Lung (tissue), 12 donors: ENCODE measurements around the gene SLC25A21. TPM values are rescaled to one million over a fixed set of nuclear protein-coding genes. Genes with fewer than 3 reads are reported as not detected.

Experiments used
- ATAC-seq: fragments of 200-7000 bp; cut with Tn5 transposase; one replicate; pipeline ENCODE4 v1.9.1; 2020; ENCODE audit warnings: moderate number of reproducible peaks; ENCODE audit not compliant: insufficient read depth, low FRiP score
- DNase-seq, 3 donors: peaks; one replicate each; pipeline ENCODE4 v3.0.0-alpha.2; 2013 to 2017
- H3K27ac ChIP-seq, 2 donors: one replicate each; pipeline ENCODE4 v1.5.1; 2013; ENCODE audit warnings: mild to moderate bottlenecking in 2 of 2, moderate library complexity in 2 of 2, control low read depth in 1 of 2, inconsistent platforms in 1 of 2, low read depth in 1 of 2, low read length in 1 of 2
- H3K27me3 ChIP-seq, 3 donors: one replicate each; pipeline ENCODE4 v1.5.1; 2013; ENCODE audit warnings: low read length in 2 of 3; ENCODE audit not compliant: control insufficient read depth in 3 of 3, insufficient read depth in 3 of 3
- H3K36me3 ChIP-seq, 4 donors: one replicate each; pipeline ENCODE4 v1.5.1; 2013; ENCODE audit warnings: low read length in 4 of 4, mild to moderate bottlenecking in 1 of 4, moderate library complexity in 1 of 4; ENCODE audit not compliant: control insufficient read depth in 4 of 4, insufficient read depth in 4 of 4
- H3K4me1 ChIP-seq, 5 donors: one replicate each; pipeline ENCODE4 v1.5.1; 2013; ENCODE audit warnings: low read length in 5 of 5, mild to moderate bottlenecking in 2 of 5, moderate library complexity in 1 of 5; ENCODE audit not compliant: control insufficient read depth in 5 of 5, insufficient read depth in 5 of 5
- H3K4me3 ChIP-seq: one replicate; pipeline ENCODE4 v1.5.1; 2013; ENCODE audit warnings: mild to moderate bottlenecking, control low read depth, moderate library complexity
- H3K9ac ChIP-seq, 2 donors: one replicate each; pipeline ENCODE4 v1.5.1; 2013; ENCODE audit warnings: low read length in 2 of 2, control low read depth in 1 of 2; ENCODE audit not compliant: insufficient read depth in 1 of 2
- H3K9me3 ChIP-seq, 4 donors: one replicate each; pipeline ENCODE4 v1.5.1; 2013; ENCODE audit warnings: low read length in 3 of 4, mild to moderate bottlenecking in 1 of 4, moderate library complexity in 1 of 4; ENCODE audit not compliant: control insufficient read depth in 4 of 4, insufficient read depth in 3 of 4
- WGBS, 2 donors: extraction: QIAGEN DNeasy Blood & Tissue Kit; methylation state at CpG; one replicate each; pipeline ENCODE4 v1.1.7; 2013; 5-methylcytosine and 5-hydroxymethylcytosine counted together
- polyA plus RNA-seq, 2 donors: library from polyadenylated mRNA; stranded (reverse); fragments of 200-250 nt; gene quantifications; one replicate each; pipeline ENCODE4 v1.2.1, GENCODE V29; 2013
- total RNA-seq, 2 donors: library from RNA; depleted of rRNA in 1 of 2; stranded (reverse); fragments of >200 nt in 1 of 2; gene quantifications; one replicate each; pipeline ENCODE4 v1.2.1, GENCODE V29; 2014 to 2021
- TF ChIP-seq, protein P1 (sequence below): IDR thresholded peaks from 2 replicates; pipeline ENCODE4 v1.5.1; 2012; ENCODE audit warnings: mild to moderate bottlenecking; ENCODE audit errors: control extremely low read depth, extremely low read depth
- donor health status: control.
- donor health status: control.
- donor health status: Bipolar disorder and iron deficiency.
- donor health status: healthy.
- donor health status: DM: yes; HTN: yes; CAD: no.

The SLC25A21 gene
- total and polyA plus RNA-seq, 4 donors, result 0.23 to 2.6 (median 0.42) TPM

DNA sequence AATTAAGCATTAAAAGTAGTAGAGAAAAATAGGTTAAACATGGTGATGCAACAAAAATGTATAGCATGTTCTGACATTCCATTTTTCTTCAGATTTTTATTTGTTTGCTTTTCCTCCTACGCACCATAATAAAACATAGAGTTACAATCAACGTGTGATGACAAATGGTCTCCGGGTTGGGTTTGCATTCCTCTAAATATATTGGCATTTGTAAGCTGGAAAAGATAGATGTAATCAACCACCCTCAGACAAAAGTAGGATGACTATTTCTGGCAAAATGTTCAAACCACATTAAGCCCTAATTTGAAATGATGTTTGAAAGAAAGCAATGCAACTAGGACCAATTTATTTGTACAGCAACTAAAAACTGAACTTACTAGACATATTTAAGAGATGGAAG lies 58.4 kb downstream of the SLC25A21 start:
- Histone ChIP-seq H3K27me3 (peaks cover 0 to 2% (median 0%) of the 10 kb centered on the region in 3 donors), H3K36me3 (no peaks in the 10 kb centered on the region), H3K9me3 (peaks cover 0 to 2% (median 0%) of the 10 kb centered on the region in 4 donors)

DNA sequence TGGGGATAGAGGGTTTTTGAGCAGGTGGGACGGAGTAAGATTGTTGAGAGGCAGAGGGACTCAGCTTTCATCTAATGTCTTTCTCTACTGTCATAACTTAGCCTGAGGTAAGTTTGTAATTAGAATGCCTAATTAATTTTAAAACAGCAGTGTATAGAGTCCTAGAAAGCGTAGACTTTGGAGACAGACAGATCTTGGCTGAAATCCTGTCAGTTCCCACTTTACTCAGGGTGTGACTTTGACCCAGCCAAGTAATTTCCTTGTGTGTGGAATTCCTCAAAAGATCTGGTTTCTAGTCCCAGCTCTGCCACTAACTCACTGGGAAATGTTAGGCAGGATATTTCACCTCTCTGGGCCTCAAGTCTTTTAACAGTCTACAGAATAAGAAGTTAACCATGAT lies 74.3 kb downstream of the SLC25A21 start:
- Histone ChIP-seq H3K27ac (no peak overlapping the region), H3K4me3 (no peak overlapping the region), H3K36me3 (no peaks in the 10 kb centered on the region), H3K27me3 (no peaks in the 10 kb centered on the region), H3K9me3 (no peaks in the 10 kb centered on the region), H3K4me1 (no peaks in the 10 kb centered on the region), H3K9ac (no peak overlapping the region)
- DNase-seq (no peak), ATAC-seq (no peak)
- TF ChIP-seq, protein P1, sequence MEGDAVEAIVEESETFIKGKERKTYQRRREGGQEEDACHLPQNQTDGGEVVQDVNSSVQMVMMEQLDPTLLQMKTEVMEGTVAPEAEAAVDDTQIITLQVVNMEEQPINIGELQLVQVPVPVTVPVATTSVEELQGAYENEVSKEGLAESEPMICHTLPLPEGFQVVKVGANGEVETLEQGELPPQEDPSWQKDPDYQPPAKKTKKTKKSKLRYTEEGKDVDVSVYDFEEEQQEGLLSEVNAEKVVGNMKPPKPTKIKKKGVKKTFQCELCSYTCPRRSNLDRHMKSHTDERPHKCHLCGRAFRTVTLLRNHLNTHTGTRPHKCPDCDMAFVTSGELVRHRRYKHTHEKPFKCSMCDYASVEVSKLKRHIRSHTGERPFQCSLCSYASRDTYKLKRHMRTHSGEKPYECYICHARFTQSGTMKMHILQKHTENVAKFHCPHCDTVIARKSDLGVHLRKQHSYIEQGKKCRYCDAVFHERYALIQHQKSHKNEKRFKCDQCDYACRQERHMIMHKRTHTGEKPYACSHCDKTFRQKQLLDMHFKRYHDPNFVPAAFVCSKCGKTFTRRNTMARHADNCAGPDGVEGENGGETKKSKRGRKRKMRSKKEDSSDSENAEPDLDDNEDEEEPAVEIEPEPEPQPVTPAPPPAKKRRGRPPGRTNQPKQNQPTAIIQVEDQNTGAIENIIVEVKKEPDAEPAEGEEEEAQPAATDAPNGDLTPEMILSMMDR, result no peak
- 73 to 84% methylated on average over 2 of the region's 2 CpGs for WGBS, 2 donors

More for the DNA sequence above, 58.4 kb downstream of the SLC25A21 start:
- WGBS, 2 donors, result 92 to 94% methylated on average over 3 of the region's 3 CpGs
- no peaks in the 10 kb centered on the region for H3K4me1 ChIP-seq
- no peak overlapping the region for H3K4me3 ChIP-seq
- DNase-seq (no peak), ATAC-seq (no peak)
- H3K27ac ChIP-seq, result no peak overlapping the region
- no peak overlapping the region for H3K9ac ChIP-seq
- TF ChIP-seq, protein P1, result no peak

DNA sequence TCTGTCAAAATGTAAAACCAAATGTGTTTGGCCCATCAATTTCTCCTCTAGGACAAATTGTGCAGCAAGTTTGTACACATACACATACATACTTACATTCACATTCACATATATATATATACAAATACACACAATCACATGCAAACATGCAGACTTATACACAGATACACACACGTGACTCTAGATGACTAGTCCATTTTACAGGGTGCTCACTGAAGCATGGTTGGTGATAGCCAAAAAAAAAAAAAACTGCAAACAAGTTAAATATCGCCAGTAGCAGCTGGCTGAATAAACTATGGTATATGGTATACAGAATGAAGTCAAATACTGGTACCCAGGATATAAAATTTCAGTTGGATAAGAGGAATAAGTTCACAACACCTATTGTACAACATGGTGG lies 77.9 kb downstream of the SLC25A21 start:
- H3K36me3 ChIP-seq, result no peaks in the 10 kb centered on the region

More for the DNA sequence above, 77.9 kb downstream of the SLC25A21 start:
- Histone ChIP-seq H3K27ac (no peak overlapping the region), H3K9ac (no peak overlapping the region), H3K4me3 (no peak overlapping the region), H3K9me3 (no peaks in the 10 kb centered on the region), H3K27me3 (no peaks in the 10 kb centered on the region), H3K4me1 (peaks cover 0 to 2% (median 0%) of the 10 kb centered on the region in 5 donors)
- no peak for DNase-seq
- TF ChIP-seq, protein P1, result no peak
- 63 to 89% methylated on average over 2 of the region's 2 CpGs for WGBS, 2 donors
- ATAC-seq, result no peak
